Erythroblast (primary cell): Measurements from ENCODE around the gene GAGE12H.

ENCODE experiments used
- GATA1 ChIP-seq: IDR thresholded peaks from 2 replicates; pipeline ENCODE4 v1.6.1; 2011; ENCODE audit warnings: low read depth, mild to moderate bottlenecking, control low read depth, low read length, moderate library complexity
- POLR2A ChIP-seq: IDR thresholded peaks from 2 replicates; pipeline ENCODE4 v1.6.1; 2011; ENCODE audit warnings: mild to moderate bottlenecking, low read length

DNA sequence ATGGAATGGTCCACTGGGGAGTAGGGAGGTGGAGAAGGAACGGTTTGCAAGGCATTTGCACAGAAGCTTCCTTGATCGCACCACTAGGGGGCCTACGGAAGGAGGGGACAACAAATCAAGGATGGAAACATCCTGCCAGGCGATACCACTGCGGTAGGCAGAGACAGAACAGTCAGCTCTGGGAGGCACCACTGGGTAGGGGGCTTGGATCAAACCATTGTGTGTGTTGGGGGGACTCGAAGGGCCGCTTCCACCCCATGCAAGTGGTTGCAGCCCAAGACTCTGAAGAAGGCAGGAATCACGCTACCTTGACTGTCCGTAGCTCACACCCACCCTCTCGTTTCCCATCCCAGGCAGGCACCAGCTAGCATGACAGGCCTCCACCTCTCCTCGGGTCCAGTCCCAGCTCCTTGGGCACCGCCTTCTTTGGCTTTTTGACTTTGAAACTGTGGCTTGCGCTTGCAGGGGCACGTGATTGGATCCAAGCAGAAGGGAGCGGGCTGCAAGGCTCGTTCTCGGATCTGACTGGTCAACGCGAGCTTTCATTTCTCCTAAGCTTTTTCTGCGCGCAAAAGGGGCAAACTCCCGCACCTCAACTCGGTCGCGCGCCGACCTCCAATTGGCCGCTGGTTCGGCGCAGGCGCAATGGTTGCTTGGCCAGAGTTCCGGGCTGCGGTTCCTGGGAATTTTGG lies 47.5 kb downstream of the GAGE12H start:
- TF ChIP-seq POLR2A (no peak), GATA1 (no peak)
